ENCODE measurements around the gene NCAPG2.

The NCAPG2 gene

GRCh38 chr7:158584407-158584806 is 120.2 kb downstream of the NCAPG2 start:
- no peaks in the 10 kb centered on the region for H4K20me1 ChIP-seq (ENCODE audit: insufficient read depth, low read length)
- ATAC-seq (ENCODE audit: insufficient read depth, low read depth) = no peak
- H3K36me3 ChIP-seq (ENCODE audit: insufficient read depth, low read length) = no peaks in the 10 kb centered on the region
- H3K4me1 ChIP-seq (ENCODE audit: insufficient read depth, low read length) = no peaks in the 10 kb centered on the region
- no peaks in the 10 kb centered on the region for H3K79me2 ChIP-seq (ENCODE audit: insufficient read depth, low read length)
- no peaks in the 10 kb centered on the region for H3K27me3 ChIP-seq (ENCODE audit: insufficient read depth, low read length, poor library complexity)
- H3K4me2 ChIP-seq (ENCODE audit: insufficient read depth, low read length) = no peak overlapping the region
- no peak overlapping the region for H2AFZ ChIP-seq (ENCODE audit: low read depth, low read length)
- DNase-seq = no peak
- TF ChIP-seq CTCF (IDR thresholded peaks at IDR 0.05; ENCODE audit: borderline replicate concordance, extremely low read depth, low read length, poor library complexity, severe bottlenecking) = no peak
- no peak for TF ChIP-seq EZH2 (IDR thresholded peaks at IDR 0.05; ENCODE audit: borderline replicate concordance, low read depth, low read length, severe bottlenecking)
- H3K4me3 ChIP-seq (ENCODE audit: low read depth in 1 of 2, low read length in 2 of 2) = no peak overlapping the region
- peaks cover 7% of the 10 kb centered on the region for H3K9me3 ChIP-seq (ENCODE audit: insufficient read depth, low read length, severe bottlenecking)
- no peak overlapping the region for H3K9ac ChIP-seq (ENCODE audit: low read depth, low read length)
- no peak overlapping the region for H3K27ac ChIP-seq (ENCODE audit: low read length)

- no peaks in the 10 kb centered on the region for H4K20me1 ChIP-seq (ENCODE audit: insufficient read depth, low read length)
- H3K4me2 ChIP-seq (ENCODE audit: insufficient read depth, low read length) = no peak overlapping the region
- H2AFZ ChIP-seq (ENCODE audit: low read depth, low read length) = no peak overlapping the region
- no peaks in the 10 kb centered on the region for H3K36me3 ChIP-seq (ENCODE audit: insufficient read depth, low read length)
- no peak for ATAC-seq (ENCODE audit: insufficient read depth, low read depth)
- no peaks in the 10 kb centered on the region for H3K27me3 ChIP-seq (ENCODE audit: insufficient read depth, low read length, poor library complexity)
- no peak overlapping the region for H3K27ac ChIP-seq (ENCODE audit: low read length)
- H3K4me3 ChIP-seq (ENCODE audit: low read depth in 1 of 2, low read length in 2 of 2) = no peak overlapping the region
- no peaks in the 10 kb centered on the region for H3K79me2 ChIP-seq (ENCODE audit: insufficient read depth, low read length)
- TF ChIP-seq EZH2 (IDR thresholded peaks at IDR 0.05; ENCODE audit: borderline replicate concordance, low read depth, low read length, severe bottlenecking) = no peak
- no peak for TF ChIP-seq CTCF (IDR thresholded peaks at IDR 0.05; ENCODE audit: borderline replicate concordance, extremely low read depth, low read length, poor library complexity, severe bottlenecking)
- no peak overlapping the region for H3K9ac ChIP-seq (ENCODE audit: low read depth, low read length)
- no peaks in the 10 kb centered on the region for H3K4me1 ChIP-seq (ENCODE audit: insufficient read depth, low read length)
- H3K9me3 ChIP-seq (ENCODE audit: insufficient read depth, low read length, severe bottlenecking) = peaks cover 8% of the 10 kb centered on the region
- DNase-seq = no peak
Measured at GRCh38 chr7:158583810-158584209, 120.8 kb downstream of the NCAPG2 start.

GRCh38 chr7:158583143-158583542 is 121.5 kb downstream of the NCAPG2 start:
- H3K79me2 ChIP-seq (ENCODE audit: insufficient read depth, low read length) = no peaks in the 10 kb centered on the region
- no peak overlapping the region for H3K4me2 ChIP-seq (ENCODE audit: insufficient read depth, low read length)

More at GRCh38 chr7:158583143-158583542, 121.5 kb downstream of the NCAPG2 start:
- Histone ChIP-seq H2AFZ (ENCODE audit: low read depth, low read length) (no peak overlapping the region), H3K27me3 (ENCODE audit: insufficient read depth, low read length, poor library complexity) (no peaks in the 10 kb centered on the region), H3K27ac (ENCODE audit: low read length) (no peak overlapping the region), H3K9me3 (ENCODE audit: insufficient read depth, low read length, severe bottlenecking) (peaks cover 8% of the 10 kb centered on the region), H3K36me3 (ENCODE audit: insufficient read depth, low read length) (no peaks in the 10 kb centered on the region), H3K9ac (ENCODE audit: low read depth, low read length) (no peak overlapping the region), H3K4me3 (ENCODE audit: low read depth in 1 of 2, low read length in 2 of 2) (no peak overlapping the region), H4K20me1 (ENCODE audit: insufficient read depth, low read length) (no peaks in the 10 kb centered on the region), H3K4me1 (ENCODE audit: insufficient read depth, low read length) (no peaks in the 10 kb centered on the region)
- ATAC-seq (ENCODE audit: insufficient read depth, low read depth) (no peak), DNase-seq (no peak)
- TF ChIP-seq CTCF (IDR thresholded peaks at IDR 0.05; ENCODE audit: borderline replicate concordance, extremely low read depth, low read length, poor library complexity, severe bottlenecking) = no peak
